ENCODE measurements around the gene GALNT17. TPM values are rescaled to one million over a fixed set of nuclear protein-coding genes. Genes with fewer than 3 reads are reported as not detected.

Gene GALNT17
- polyA plus RNA-seq, 1 donor from 2014 or later: 15.7 TPM

- Histone ChIP-seq H2AFZ (ENCODE audit: low read depth, low read length) (no peak overlapping the region), H3K27ac (ENCODE audit: low read length) (no peak overlapping the region), H3K4me2 (ENCODE audit: low read length) (no peak overlapping the region), H3K27me3 (ENCODE audit: insufficient read depth, low read depth, low read length) (no peaks in the 10 kb centered on the region), H3K36me3 (ENCODE audit: insufficient read depth, low read length) (no peaks in the 10 kb centered on the region), H3K4me3 (ENCODE audit: low read length) (no peak overlapping the region), H3K9me3 (ENCODE audit: low read length) (no peaks in the 10 kb centered on the region), H3F3A (ENCODE audit: insufficient read depth, low read length, poor library complexity, severe bottlenecking) (no peaks in the 10 kb centered on the region), H4K20me1 (ENCODE audit: insufficient read depth) (no peaks in the 10 kb centered on the region), H3K9me2 (ENCODE audit: insufficient read depth, low read length) (no peaks in the 10 kb centered on the region), H3K9ac (ENCODE audit: low read length) (no peak overlapping the region), H3K79me2 (replicated peaks; ENCODE audit: insufficient read depth, low read length) (no peaks in the 10 kb centered on the region)
- TF ChIP-seq TAF1 (IDR thresholded peaks at IDR 0.05; ENCODE audit: low read depth): no peak
- no peak for TF ChIP-seq RAD21 (conservative IDR thresholded peaks at IDR 0.05)
- TF ChIP-seq SMC3 (conservative IDR thresholded peaks at IDR 0.05; ENCODE audit: poor library complexity): no peak
- TF ChIP-seq MXI1 (conservative IDR thresholded peaks at IDR 0.05; ENCODE audit: poor library complexity, severe bottlenecking): no peak
- no peak for TF ChIP-seq EZH2 (IDR thresholded peaks at IDR 0.05; ENCODE audit: borderline replicate concordance, insufficient read depth, low read length, poor library complexity, severe bottlenecking)
- no peak for TF ChIP-seq EP300 (conservative IDR thresholded peaks at IDR 0.05; ENCODE audit: poor library complexity, severe bottlenecking)
- TF ChIP-seq REST (IDR thresholded peaks at IDR 0.05; ENCODE audit: borderline replicate concordance): no peak
- TF ChIP-seq CTCF (IDR thresholded peaks at IDR 0.05; ENCODE audit: poor library complexity, severe bottlenecking): no peak
- TF ChIP-seq POLR2AphosphoS5 (IDR thresholded peaks at IDR 0.05): no peak
These were observed 50.5 kb downstream of the GALNT17 start for GRCh38 chr7:71182438-71182935.

GRCh38 chr7:71184136-71184535 is 52.2 kb downstream of the GALNT17 start:
- H3F3A ChIP-seq (ENCODE audit: insufficient read depth, low read length, poor library complexity, severe bottlenecking): no peaks in the 10 kb centered on the region
- no peak overlapping the region for H3K4me2 ChIP-seq (ENCODE audit: low read length)
- no peak overlapping the region for H3K9ac ChIP-seq (ENCODE audit: low read length)
- TF ChIP-seq REST (IDR thresholded peaks at IDR 0.05; ENCODE audit: borderline replicate concordance): no peak
- TF ChIP-seq CTCF (IDR thresholded peaks at IDR 0.05; ENCODE audit: poor library complexity, severe bottlenecking): no peak
- H4K20me1 ChIP-seq (ENCODE audit: insufficient read depth): no peaks in the 10 kb centered on the region
- no peaks in the 10 kb centered on the region for H3K27me3 ChIP-seq (ENCODE audit: insufficient read depth, low read depth, low read length)
- no peaks in the 10 kb centered on the region for H3K79me2 ChIP-seq (replicated peaks; ENCODE audit: insufficient read depth, low read length)
- no peak overlapping the region for H3K4me3 ChIP-seq (ENCODE audit: low read length)
- no peak overlapping the region for H2AFZ ChIP-seq (ENCODE audit: low read depth, low read length)
- no peaks in the 10 kb centered on the region for H3K9me2 ChIP-seq (ENCODE audit: insufficient read depth, low read length)
- peaks cover 3% of the 10 kb centered on the region for H3K9me3 ChIP-seq (ENCODE audit: low read length)
- no peaks in the 10 kb centered on the region for H3K36me3 ChIP-seq (ENCODE audit: insufficient read depth, low read length)
- H3K27ac ChIP-seq (ENCODE audit: low read length): no peak overlapping the region

Data from neural cell (in vitro differentiated cells).